Lung (tissue), 12 donors: ENCODE results near the gene MYH16. TPM values are rescaled to one million over a fixed set of nuclear protein-coding genes. Genes with fewer than 3 reads are reported as not detected.

Experiments used
- ATAC-seq: fragments of 200-7000 bp; cut with Tn5 transposase; one replicate; pipeline ENCODE4 v1.9.1; 2020; ENCODE audit warnings: moderate number of reproducible peaks; ENCODE audit not compliant: insufficient read depth, low FRiP score
- DNase-seq, 3 donors: peaks; one replicate each; pipeline ENCODE4 v3.0.0-alpha.2; 2013 to 2017
- H3K27ac ChIP-seq, 2 donors: one replicate each; pipeline ENCODE4 v1.5.1; 2013; ENCODE audit warnings: mild to moderate bottlenecking in 2 of 2, moderate library complexity in 2 of 2, control low read depth in 1 of 2, inconsistent platforms in 1 of 2, low read depth in 1 of 2, low read length in 1 of 2
- H3K27me3 ChIP-seq, 3 donors: one replicate each; pipeline ENCODE4 v1.5.1; 2013; ENCODE audit warnings: low read length in 2 of 3; ENCODE audit not compliant: control insufficient read depth in 3 of 3, insufficient read depth in 3 of 3
- H3K36me3 ChIP-seq, 4 donors: one replicate each; pipeline ENCODE4 v1.5.1; 2013; ENCODE audit warnings: low read length in 4 of 4, mild to moderate bottlenecking in 1 of 4, moderate library complexity in 1 of 4; ENCODE audit not compliant: control insufficient read depth in 4 of 4, insufficient read depth in 4 of 4
- H3K4me1 ChIP-seq, 5 donors: one replicate each; pipeline ENCODE4 v1.5.1; 2013; ENCODE audit warnings: low read length in 5 of 5, mild to moderate bottlenecking in 2 of 5, moderate library complexity in 1 of 5; ENCODE audit not compliant: control insufficient read depth in 5 of 5, insufficient read depth in 5 of 5
- H3K4me3 ChIP-seq: one replicate; pipeline ENCODE4 v1.5.1; 2013; ENCODE audit warnings: mild to moderate bottlenecking, control low read depth, moderate library complexity
- H3K9ac ChIP-seq, 2 donors: one replicate each; pipeline ENCODE4 v1.5.1; 2013; ENCODE audit warnings: low read length in 2 of 2, control low read depth in 1 of 2; ENCODE audit not compliant: insufficient read depth in 1 of 2
- H3K9me3 ChIP-seq, 4 donors: one replicate each; pipeline ENCODE4 v1.5.1; 2013; ENCODE audit warnings: low read length in 3 of 4, mild to moderate bottlenecking in 1 of 4, moderate library complexity in 1 of 4; ENCODE audit not compliant: control insufficient read depth in 4 of 4, insufficient read depth in 3 of 4
- WGBS, 2 donors: extraction: QIAGEN DNeasy Blood & Tissue Kit; methylation state at CpG; one replicate each; pipeline ENCODE4 v1.1.7; 2013; 5-methylcytosine and 5-hydroxymethylcytosine counted together
- polyA plus RNA-seq, 2 donors: library from polyadenylated mRNA; stranded (reverse); fragments of 200-250 nt; gene quantifications; one replicate each; pipeline ENCODE4 v1.2.1, GENCODE V29; 2013
- total RNA-seq, 2 donors: library from RNA; depleted of rRNA in 1 of 2; stranded (reverse); fragments of >200 nt in 1 of 2; gene quantifications; one replicate each; pipeline ENCODE4 v1.2.1, GENCODE V29; 2014 to 2021
- TF ChIP-seq, protein P1 (sequence below): IDR thresholded peaks from 2 replicates; pipeline ENCODE4 v1.5.1; 2012; ENCODE audit warnings: mild to moderate bottlenecking; ENCODE audit errors: control extremely low read depth, extremely low read depth
- donor health status: control.
- donor health status: control.
- donor health status: Bipolar disorder and iron deficiency.
- donor health status: healthy.
- donor health status: DM: yes; HTN: yes; CAD: no.

MYH16 gene
- total and polyA plus RNA-seq, 4 donors: 0.04 to 0.07 TPM; not detected in 2

DNA sequence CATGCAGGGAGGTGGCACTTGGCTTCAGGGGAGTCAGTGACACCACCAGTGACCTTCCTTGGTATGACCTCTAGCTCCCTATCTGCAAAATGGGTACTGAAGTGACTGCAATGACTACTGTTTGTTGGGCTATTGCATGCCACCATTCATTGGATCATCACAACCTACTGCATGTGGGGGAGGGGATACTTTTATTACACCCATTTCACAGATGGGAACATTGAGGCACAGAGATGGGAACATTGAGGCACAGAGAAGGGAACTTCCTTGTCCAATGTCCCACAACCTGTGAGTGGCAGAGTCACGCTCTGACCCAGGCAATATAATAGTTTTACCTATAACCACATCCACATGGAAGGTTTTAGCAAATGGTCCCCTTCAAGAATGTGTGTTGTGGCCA lies 12.2 kb upstream of the MYH16 start:
- DNase-seq: no peak
- H3K9ac ChIP-seq: no peak overlapping the region
- TF ChIP-seq, protein P1, sequence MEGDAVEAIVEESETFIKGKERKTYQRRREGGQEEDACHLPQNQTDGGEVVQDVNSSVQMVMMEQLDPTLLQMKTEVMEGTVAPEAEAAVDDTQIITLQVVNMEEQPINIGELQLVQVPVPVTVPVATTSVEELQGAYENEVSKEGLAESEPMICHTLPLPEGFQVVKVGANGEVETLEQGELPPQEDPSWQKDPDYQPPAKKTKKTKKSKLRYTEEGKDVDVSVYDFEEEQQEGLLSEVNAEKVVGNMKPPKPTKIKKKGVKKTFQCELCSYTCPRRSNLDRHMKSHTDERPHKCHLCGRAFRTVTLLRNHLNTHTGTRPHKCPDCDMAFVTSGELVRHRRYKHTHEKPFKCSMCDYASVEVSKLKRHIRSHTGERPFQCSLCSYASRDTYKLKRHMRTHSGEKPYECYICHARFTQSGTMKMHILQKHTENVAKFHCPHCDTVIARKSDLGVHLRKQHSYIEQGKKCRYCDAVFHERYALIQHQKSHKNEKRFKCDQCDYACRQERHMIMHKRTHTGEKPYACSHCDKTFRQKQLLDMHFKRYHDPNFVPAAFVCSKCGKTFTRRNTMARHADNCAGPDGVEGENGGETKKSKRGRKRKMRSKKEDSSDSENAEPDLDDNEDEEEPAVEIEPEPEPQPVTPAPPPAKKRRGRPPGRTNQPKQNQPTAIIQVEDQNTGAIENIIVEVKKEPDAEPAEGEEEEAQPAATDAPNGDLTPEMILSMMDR: no peak
- WGBS, 2 donors: 88 to 93% methylated on average over 1 of the region's 1 CpG
- peaks cover 0 to 1% (median 0%) of the 10 kb centered on the region in 5 donors for H3K4me1 ChIP-seq
- H3K4me3 ChIP-seq: no peak overlapping the region
- ATAC-seq: no peak
- H3K9me3 ChIP-seq: no peaks in the 10 kb centered on the region
- no peak overlapping the region for H3K27ac ChIP-seq
- H3K27me3 ChIP-seq: no peaks in the 10 kb centered on the region
- H3K36me3 ChIP-seq: no peaks in the 10 kb centered on the region

DNA sequence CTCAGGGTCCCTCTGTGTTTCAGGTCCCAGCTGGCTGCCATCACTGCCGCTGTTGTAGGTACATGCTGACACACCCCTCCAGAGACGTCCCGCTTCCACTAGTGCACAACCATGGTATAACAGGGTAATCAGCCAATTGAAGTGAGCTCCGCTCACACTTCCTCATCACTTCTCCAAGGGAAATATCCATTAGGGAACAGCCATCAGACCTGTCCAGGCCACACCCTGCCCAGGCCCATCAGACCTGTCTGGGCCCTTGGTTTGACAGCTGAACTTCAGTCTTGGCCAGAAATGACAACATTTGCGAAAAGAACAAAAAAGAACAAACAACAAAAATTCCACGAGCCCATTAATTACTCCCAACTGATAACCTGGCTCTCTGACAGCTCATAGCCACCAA lies 11.0 kb upstream of the MYH16 start:
- Histone ChIP-seq H3K4me3 (no peak overlapping the region), H3K27ac (no peak overlapping the region), H3K9me3 (no peaks in the 10 kb centered on the region), H3K27me3 (no peaks in the 10 kb centered on the region), H3K9ac (no peak overlapping the region), H3K4me1 (peaks cover 0 to 1% (median 0%) of the 10 kb centered on the region in 5 donors), H3K36me3 (no peaks in the 10 kb centered on the region)
- ATAC-seq (no peak), DNase-seq (no peak)
- TF ChIP-seq, protein P1: no peak
- 77 to 84% methylated on average over 6 of the region's 6 CpGs for WGBS, 2 donors

DNA sequence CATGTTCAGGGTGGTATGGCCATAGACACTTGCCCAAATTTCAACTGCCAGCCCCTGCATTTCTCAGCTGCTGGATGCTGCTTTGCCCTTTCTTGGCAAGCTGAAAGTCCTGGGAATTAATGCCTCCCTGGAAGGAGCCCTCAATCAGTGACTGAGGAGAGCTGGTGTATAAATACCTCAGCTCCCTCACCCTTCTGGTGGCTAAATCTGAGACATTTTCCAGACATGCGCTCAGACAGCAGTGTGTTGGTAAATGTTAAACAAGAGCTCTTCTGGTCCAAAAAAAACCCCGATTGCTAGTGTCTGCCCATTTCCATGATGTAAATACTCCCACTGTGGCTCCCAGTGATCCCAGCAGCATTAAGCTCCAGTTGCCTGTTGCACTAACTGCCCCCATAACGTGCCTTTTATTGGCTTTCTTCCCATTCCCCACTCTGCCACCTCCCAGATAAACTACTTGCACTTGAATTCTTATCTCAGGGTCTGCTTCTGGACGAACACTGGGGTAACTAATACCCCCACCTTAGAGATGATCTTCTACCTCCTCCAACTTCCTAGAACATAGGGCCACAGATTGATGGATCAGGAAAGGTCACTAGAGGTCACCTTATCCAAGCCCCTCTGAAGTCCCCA lies 6.7 kb upstream of the MYH16 start:
- ATAC-seq (no peak), DNase-seq (no peak)
- Histone ChIP-seq H3K4me1 (no peaks in the 10 kb centered on the region), H3K27ac (no peak overlapping the region), H3K36me3 (no peaks in the 10 kb centered on the region), H3K9ac (no peak overlapping the region), H3K27me3 (no peaks in the 10 kb centered on the region), H3K9me3 (no peaks in the 10 kb centered on the region), H3K4me3 (no peak overlapping the region)
- WGBS, 2 donors: 70 to 81% methylated on average over 4 of the region's 4 CpGs
- TF ChIP-seq, protein P1: no peak

GRCh38 chr7:99267481-99267840 lies 5.2 kb upstream of the MYH16 start:
- Histone ChIP-seq H3K27ac (no peak overlapping the region), H3K27me3 (no peaks in the 10 kb centered on the region), H3K9me3 (no peaks in the 10 kb centered on the region), H3K9ac (no peak overlapping the region), H3K36me3 (no peaks in the 10 kb centered on the region), H3K4me1 (no peaks in the 10 kb centered on the region), H3K4me3 (no peak overlapping the region)
- TF ChIP-seq, protein P1: no peak
- ATAC-seq: peak; percentile 67
- no peak for DNase-seq
- 80 to 89% methylated on average over 5 of the region's 5 CpGs for WGBS, 2 donors
